Measurements from ENCODE around the gene DCXR. TPM values are rescaled to one million over a fixed set of nuclear protein-coding genes. Genes with fewer than 3 reads are reported as not detected.
A peak's percentile ranks its signal among the peaks of the same experiment; 100 is the strongest.

Gene DCXR
- total and polyA plus RNA-seq, 2 experiments from 2014 or later, result 164 to 312 TPM

- TF ChIP-seq CTCF (IDR thresholded peaks at IDR 0.05; ENCODE audit: low read depth, low read length), result no peak
- Histone ChIP-seq H3K36me3 (peaks cover 15% of the 10 kb centered on the region), H3K4me1 (ENCODE audit: low read depth) (peaks cover 4% of the 10 kb centered on the region)
These were observed 14.5 kb upstream of the DCXR start, which contains the start of the genes GPS1 and RFNG for GRCh38 chr17:82051776-82052637. TSS of gene GPS1 (plus strand) at chr17:82051898. CDS start at chr17:82051932, 34 bp downstream. TSS of gene RFNG (minus strand) at chr17:82051811. CDS start at chr17:82051766, 45 bp downstream.

GRCh38 chr17:82050761-82051641 is 13.5 kb upstream of the DCXR start:
- Histone ChIP-seq H3K36me3 (peaks cover 13% of the 10 kb centered on the region), H3K4me1 (ENCODE audit: low read depth) (peaks cover 4% of the 10 kb centered on the region), H3K27ac (peak overlapping the region; percentile 38), H3K9me3 (ENCODE audit: low read depth) (no peaks in the 10 kb centered on the region), H3K27me3 (no peaks in the 10 kb centered on the region), H3K4me3 (peak overlapping the region; percentile 90)
- peak in 1 of 2 donors; percentile 34 for DNase-seq (ENCODE audit: low read depth in 1 of 2, low spot score in 1 of 2)
- TF ChIP-seq CTCF (IDR thresholded peaks at IDR 0.05; ENCODE audit: low read depth, low read length), result no peak

More at GRCh38 chr17:82051776-82052637, 14.5 kb upstream of the DCXR start, which contains the start of the genes GPS1 and RFNG:
- Histone ChIP-seq H3K27me3 (no peaks in the 10 kb centered on the region), H3K27ac (peak within 1 kb of the TSS; percentile 38), H3K4me3 (peak within 1 kb of the TSS; percentile 90), H3K9me3 (ENCODE audit: low read depth) (no peaks in the 10 kb centered on the region)
- DNase-seq (ENCODE audit: low read depth in 1 of 2, low spot score in 1 of 2), result peak; percentile 63 to 88

GRCh38 chr17:82050152-82050760 is 12.8 kb upstream of the DCXR start:
- DNase-seq (ENCODE audit: low read depth in 1 of 2, low spot score in 1 of 2), result no peak
- Histone ChIP-seq H3K36me3 (peaks cover 8% of the 10 kb centered on the region), H3K4me1 (ENCODE audit: low read depth) (peaks cover 4% of the 10 kb centered on the region), H3K27me3 (no peaks in the 10 kb centered on the region), H3K27ac (no peak overlapping the region), H3K9me3 (ENCODE audit: low read depth) (no peaks in the 10 kb centered on the region), H3K4me3 (peak overlapping the region; percentile 90)
- no peak for TF ChIP-seq CTCF (IDR thresholded peaks at IDR 0.05; ENCODE audit: low read depth, low read length)

GRCh38 chr17:82049521-82049971 is 12.0 kb upstream of the DCXR start:
- no peak for TF ChIP-seq CTCF (IDR thresholded peaks at IDR 0.05; ENCODE audit: low read depth, low read length)
- Histone ChIP-seq H3K27me3 (no peaks in the 10 kb centered on the region), H3K9me3 (ENCODE audit: low read depth) (no peaks in the 10 kb centered on the region), H3K4me1 (ENCODE audit: low read depth) (peaks cover 4% of the 10 kb centered on the region), H3K27ac (no peak overlapping the region), H3K4me3 (no peak overlapping the region), H3K36me3 (peaks cover under 1% of the 10 kb centered on the region)
- no peak for DNase-seq (ENCODE audit: low read depth in 1 of 2, low spot score in 1 of 2)

- no peaks in the 10 kb centered on the region for H3K27me3 ChIP-seq
- H3K36me3 ChIP-seq, result no peaks in the 10 kb centered on the region
- DNase-seq (ENCODE audit: low read depth in 1 of 2, low spot score in 1 of 2), result no peak
- H3K9me3 ChIP-seq (ENCODE audit: low read depth), result no peaks in the 10 kb centered on the region
- no peak overlapping the region for H3K27ac ChIP-seq
- no peak for TF ChIP-seq CTCF (IDR thresholded peaks at IDR 0.05; ENCODE audit: low read depth, low read length)
- no peak overlapping the region for H3K4me3 ChIP-seq
- H3K4me1 ChIP-seq (ENCODE audit: low read depth), result peaks cover 4% of the 10 kb centered on the region
These were observed 11.6 kb upstream of the DCXR start for GRCh38 chr17:82049106-82049505.

Measured in cardiac muscle cell (in vitro differentiated cells and primary cell).